ENCODE results near the gene SRPK2. TPM values are rescaled to one million over a fixed set of nuclear protein-coding genes. Genes with fewer than 3 reads are reported as not detected.

The SRPK2 gene
- polyA plus RNA-seq, 1 donor from 2014 or later, result 66.5 TPM

DNA sequence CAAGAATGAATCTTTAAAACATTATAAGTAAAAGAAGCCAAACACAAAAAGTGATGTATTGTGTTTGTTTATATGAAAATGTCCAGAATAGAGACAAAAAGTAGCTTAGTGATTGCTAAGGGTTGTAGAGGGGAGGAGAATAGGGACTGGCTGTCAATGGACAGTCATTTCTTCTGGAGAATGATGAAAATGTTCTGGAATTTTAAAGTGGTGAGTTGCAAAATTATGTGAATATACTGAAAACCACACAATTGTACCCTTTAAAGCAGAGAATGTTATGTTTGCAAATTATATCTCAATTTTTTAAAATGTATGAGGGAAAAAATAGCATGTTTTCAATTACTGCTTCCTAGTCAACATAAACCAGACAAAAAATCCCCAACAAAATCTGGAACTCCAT is 200.5 kb downstream of the SRPK2 start:
- Mint-ChIP-seq H3K4me3 (no peak overlapping the region), H3K36me3 (peaks cover 17% of the 10 kb centered on the region), H3K27ac (peak overlapping the region in 1 of 3 donors; percentile 18), H3K9me3 (no peaks in the 10 kb centered on the region), H3K27me3 (no peaks in the 10 kb centered on the region), H3K4me1 (peaks cover 37 to 38% (median 38%) of the 10 kb centered on the region in 3 donors)

DNA sequence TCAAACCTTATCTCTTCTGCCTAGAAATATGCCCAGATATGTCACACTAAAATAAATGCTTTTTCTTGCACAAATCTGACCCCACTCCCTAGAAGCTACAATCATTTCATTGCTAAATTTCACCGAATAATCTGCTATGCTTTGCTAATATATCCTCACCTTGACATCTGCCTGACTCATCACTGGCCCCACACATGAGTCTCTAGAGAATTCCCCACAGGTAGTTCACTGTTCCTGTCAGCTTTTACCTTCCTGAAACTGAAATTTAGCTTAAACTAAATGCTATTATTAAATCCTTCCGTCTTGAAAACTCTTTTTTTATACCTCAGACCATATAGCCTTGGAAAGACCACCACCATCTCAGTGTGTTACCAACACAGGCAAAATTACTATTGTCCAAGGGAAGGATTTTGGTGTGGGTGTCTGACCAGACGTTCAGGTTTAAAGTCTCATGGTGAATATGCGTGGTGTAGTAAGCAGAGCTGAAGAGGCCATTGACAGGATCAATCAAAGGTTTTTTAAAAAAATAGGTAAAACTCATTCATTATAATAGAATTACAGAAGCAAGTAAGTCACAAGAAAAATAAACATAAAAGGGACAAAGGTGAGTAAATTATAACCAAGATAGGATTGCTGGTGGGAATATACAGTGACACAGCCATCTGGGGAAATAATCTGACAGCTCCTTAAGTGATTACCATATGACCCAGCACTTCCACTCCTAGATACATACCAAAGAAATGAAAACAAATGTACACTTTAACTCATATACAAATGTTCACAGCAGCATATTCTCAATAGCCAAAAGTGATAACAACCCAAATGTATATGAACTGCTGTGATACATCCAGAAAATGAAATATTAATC is 201.2 kb downstream of the SRPK2 start:
- Mint-ChIP-seq H3K27ac (peak overlapping the region in 1 of 3 donors; percentile 78), H3K36me3 (peaks cover 10% of the 10 kb centered on the region), H3K27me3 (no peaks in the 10 kb centered on the region), H3K4me3 (no peak overlapping the region), H3K4me1 (peaks cover 30 to 35% (median 33%) of the 10 kb centered on the region in 3 donors), H3K9me3 (no peaks in the 10 kb centered on the region)

DNA sequence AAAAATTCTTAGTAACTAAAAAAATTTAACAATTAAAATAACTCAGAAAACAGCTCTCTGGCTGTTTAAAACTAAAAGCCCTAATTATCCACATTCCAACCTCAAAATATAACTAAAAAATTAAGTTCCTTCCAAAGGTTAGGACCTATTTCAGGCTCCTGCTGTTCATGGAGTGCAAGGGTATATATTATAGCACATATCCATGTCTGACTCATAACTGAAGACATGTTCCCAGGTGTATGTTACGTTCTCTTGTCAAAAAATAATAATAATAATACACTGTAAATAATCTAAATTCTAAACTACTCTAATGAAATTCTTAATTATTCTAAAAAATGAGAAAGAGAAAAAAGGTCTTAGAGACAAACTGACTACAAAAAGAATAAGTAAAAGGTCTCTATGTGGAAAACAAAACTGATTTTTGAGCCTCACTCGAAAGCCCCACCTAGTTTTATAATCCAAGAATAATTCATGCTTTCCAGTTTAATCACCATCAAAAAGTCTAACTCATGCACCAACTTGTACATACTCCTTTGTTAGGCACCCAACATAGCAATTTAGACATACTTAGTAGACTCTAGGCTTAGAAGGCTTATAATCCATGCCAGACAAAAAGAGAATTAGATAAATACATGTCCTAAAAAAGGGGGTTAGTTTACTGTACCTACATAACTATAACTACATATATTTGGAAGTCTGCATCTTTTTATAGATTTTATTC is 203.3 kb downstream of the SRPK2 start:
- peaks cover 30 to 33% (median 31%) of the 10 kb centered on the region in 3 donors for H3K4me1 Mint-ChIP-seq
- H3K9me3 Mint-ChIP-seq, result no peaks in the 10 kb centered on the region
- H3K27me3 Mint-ChIP-seq, result no peaks in the 10 kb centered on the region
- no peak overlapping the region for H3K4me3 Mint-ChIP-seq
- H3K36me3 Mint-ChIP-seq, result peaks cover 13% of the 10 kb centered on the region
- no peak overlapping the region for H3K27ac Mint-ChIP-seq

DNA sequence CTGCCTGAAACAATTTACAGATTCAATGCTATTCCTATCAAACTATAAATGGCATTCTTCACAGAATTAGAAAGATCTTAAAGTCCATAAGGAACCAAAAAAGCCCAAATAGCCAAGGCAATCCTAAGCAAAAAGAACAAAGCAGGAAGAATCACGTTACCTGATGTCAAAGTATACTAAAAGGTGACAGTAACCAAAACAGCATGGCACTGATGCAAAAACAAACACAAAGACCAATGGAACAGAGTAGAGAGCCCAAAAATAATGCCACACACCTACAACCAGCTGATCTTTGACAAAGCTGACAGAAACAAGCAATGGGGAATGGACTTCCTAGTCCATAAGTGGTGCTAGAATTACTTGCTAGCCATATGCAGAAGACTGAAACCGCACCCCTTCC is 208.7 kb downstream of the SRPK2 start:
- peaks cover 7% of the 10 kb centered on the region for H3K36me3 Mint-ChIP-seq
- peak overlapping the region in 1 of 4 donors; percentile 47 for H3K4me3 Mint-ChIP-seq
- peaks cover 0 to 4% (median 0%) of the 10 kb centered on the region in 3 donors for H3K9me3 Mint-ChIP-seq
- H3K27ac Mint-ChIP-seq, result no peak overlapping the region
- H3K27me3 Mint-ChIP-seq, result no peaks in the 10 kb centered on the region
- peaks cover 13 to 21% (median 15%) of the 10 kb centered on the region in 3 donors for H3K4me1 Mint-ChIP-seq

DNA sequence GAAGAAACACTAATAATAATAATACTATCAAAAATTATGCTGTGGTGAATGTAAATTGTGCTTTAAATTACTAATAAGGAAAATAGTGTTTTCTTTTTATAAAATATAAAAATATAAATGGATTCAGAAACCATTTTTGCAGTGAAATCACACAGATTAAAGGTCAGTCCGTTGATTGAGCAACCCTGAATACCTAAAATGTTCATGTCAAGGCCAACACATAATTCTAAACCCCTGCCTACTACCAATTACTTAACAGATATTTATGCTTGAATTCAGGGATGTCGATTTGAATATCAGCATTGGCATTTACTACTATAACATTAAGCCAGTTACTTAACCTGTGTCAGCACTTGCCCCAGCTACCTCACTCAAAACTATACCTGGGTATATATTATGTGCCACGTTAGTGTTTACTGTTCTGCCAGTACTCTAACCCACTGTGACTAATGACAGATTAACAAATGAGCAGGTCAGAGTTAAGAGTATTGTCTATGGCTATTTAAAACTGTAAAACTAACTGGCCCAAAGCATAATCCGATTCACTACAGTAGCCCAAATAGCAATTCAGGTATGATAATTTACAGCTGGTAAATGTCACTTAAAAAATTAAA is 209.7 kb downstream of the SRPK2 start:
- Mint-ChIP-seq H3K27ac (no peak overlapping the region), H3K27me3 (no peaks in the 10 kb centered on the region), H3K9me3 (peaks cover 0 to 4% (median 0%) of the 10 kb centered on the region in 3 donors), H3K4me3 (no peak overlapping the region), H3K4me1 (peaks cover 13 to 21% (median 20%) of the 10 kb centered on the region in 3 donors), H3K36me3 (peaks cover 7% of the 10 kb centered on the region)

DNA sequence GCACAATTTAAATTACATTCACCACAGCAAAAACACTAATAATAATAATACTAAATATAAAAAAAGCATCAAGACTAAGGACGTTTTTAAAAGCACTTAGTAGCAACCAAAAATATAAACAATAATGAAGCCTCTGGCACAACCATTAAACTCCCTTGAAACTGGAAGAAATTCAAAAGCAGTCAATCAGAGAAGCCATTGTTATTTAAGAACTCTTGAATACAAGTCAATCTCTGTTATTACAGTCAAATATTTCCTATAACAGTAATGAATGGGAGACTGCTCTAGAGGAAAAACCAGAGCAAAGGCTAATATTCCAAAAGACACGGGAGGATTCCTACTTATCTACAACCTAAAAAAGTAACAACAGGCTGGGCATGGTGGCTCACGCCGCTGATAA is 210.5 kb downstream of the SRPK2 start:
- Mint-ChIP-seq H3K27ac (no peak overlapping the region), H3K9me3 (peaks cover 0 to 4% (median 0%) of the 10 kb centered on the region in 3 donors), H3K27me3 (no peaks in the 10 kb centered on the region), H3K4me1 (peaks cover 17 to 23% (median 22%) of the 10 kb centered on the region in 3 donors), H3K4me3 (no peak overlapping the region), H3K36me3 (peaks cover 7% of the 10 kb centered on the region)

DNA sequence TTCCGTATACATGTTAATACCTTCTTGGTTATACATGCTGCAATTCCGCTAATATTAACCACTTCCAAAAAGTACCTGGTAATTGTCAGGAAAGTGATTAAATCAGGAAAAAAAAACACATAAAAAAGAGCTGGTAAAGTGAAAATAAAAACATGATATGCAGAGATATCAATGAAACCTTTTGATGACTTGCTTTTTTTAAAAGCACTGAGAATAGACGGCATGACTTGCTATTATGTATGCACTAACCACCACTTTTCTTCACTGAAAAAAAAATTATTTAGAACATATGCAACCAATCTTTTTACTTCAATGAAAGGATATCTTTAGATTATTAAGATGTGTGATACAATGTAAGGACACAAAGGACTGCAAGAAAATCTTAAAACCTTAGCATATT is 211.7 kb downstream of the SRPK2 start:
- H3K4me1 Mint-ChIP-seq, result peaks cover 20 to 27% (median 20%) of the 10 kb centered on the region in 3 donors
- no peak overlapping the region for H3K27ac Mint-ChIP-seq
- H3K4me3 Mint-ChIP-seq, result no peak overlapping the region
- no peaks in the 10 kb centered on the region for H3K27me3 Mint-ChIP-seq
- peaks cover 7% of the 10 kb centered on the region for H3K36me3 Mint-ChIP-seq
- H3K9me3 Mint-ChIP-seq, result peaks cover 0 to 4% (median 0%) of the 10 kb centered on the region in 3 donors

DNA sequence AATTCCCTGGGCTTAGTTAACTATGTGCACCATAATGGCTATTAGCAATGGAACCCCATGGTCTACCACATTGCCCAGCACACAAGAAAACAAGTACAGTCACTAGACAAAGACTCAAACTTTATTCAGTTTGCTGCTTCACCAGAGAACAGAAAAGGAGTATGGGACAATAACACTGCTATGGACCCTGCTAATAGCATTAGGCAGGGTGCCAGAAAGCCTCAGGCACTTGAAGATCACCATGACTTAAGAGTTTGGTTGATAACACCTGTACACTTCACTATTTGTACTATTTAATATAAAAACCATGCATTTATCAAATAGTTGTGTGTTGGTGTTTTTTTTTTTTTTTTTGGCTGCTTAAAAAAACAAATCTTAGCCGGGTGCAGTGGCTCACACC is 215.1 kb downstream of the SRPK2 start:
- Mint-ChIP-seq H3K9me3 (no peaks in the 10 kb centered on the region), H3K27ac (no peak overlapping the region), H3K4me1 (peaks cover 12 to 21% (median 14%) of the 10 kb centered on the region in 3 donors), H3K36me3 (no peaks in the 10 kb centered on the region), H3K27me3 (no peaks in the 10 kb centered on the region), H3K4me3 (no peak overlapping the region)

DNA sequence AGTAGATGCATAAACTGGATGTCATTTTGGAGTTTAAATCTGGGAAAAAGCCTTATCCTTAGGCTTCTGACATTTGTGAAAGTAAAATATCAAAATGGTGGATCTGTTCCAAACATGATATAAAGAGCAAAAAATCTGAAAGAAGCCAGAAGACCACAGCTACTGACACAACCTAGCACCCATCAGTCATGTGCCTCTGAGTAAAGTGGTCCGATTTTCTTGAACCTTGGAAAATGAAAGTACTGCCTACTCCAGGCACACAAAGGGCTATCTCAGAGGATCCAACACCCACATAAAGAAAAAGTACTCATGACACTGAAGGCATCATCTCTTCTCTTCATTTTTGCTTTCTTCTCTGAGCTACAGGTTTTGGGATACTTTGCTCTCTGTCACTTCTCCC is 224.0 kb downstream of the SRPK2 start:
- Mint-ChIP-seq H3K27ac (no peak overlapping the region), H3K4me1 (peaks cover 2 to 3% (median 2%) of the 10 kb centered on the region in 3 donors), H3K27me3 (no peaks in the 10 kb centered on the region), H3K36me3 (peaks cover 14% of the 10 kb centered on the region), H3K4me3 (no peak overlapping the region), H3K9me3 (no peaks in the 10 kb centered on the region)

DNA sequence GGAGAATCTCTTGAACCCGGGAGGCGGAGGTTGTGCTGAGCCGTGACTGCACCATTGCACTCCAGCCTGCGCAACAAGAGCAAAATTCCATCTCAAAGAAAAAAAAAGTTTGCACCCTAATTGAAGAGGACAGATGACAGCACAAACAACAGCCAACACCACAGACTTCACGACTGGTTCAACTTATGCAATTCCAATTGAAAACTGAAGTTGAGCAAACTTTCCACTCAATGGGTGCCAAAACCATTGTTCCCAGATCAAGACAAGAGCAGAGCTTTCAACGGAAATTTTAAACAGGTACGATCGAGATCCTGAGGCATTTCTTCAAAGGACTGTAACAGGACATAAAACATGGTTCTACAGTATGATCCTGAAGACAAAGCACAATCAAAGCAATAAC is 225.0 kb downstream of the SRPK2 start:
- peaks cover 2 to 3% (median 2%) of the 10 kb centered on the region in 3 donors for H3K4me1 Mint-ChIP-seq
- H3K27ac Mint-ChIP-seq, result peak overlapping the region in 1 of 3 donors; percentile 29
- no peak overlapping the region for H3K4me3 Mint-ChIP-seq
- peaks cover 17% of the 10 kb centered on the region for H3K36me3 Mint-ChIP-seq
- H3K9me3 Mint-ChIP-seq, result no peaks in the 10 kb centered on the region
- H3K27me3 Mint-ChIP-seq, result no peaks in the 10 kb centered on the region

DNA sequence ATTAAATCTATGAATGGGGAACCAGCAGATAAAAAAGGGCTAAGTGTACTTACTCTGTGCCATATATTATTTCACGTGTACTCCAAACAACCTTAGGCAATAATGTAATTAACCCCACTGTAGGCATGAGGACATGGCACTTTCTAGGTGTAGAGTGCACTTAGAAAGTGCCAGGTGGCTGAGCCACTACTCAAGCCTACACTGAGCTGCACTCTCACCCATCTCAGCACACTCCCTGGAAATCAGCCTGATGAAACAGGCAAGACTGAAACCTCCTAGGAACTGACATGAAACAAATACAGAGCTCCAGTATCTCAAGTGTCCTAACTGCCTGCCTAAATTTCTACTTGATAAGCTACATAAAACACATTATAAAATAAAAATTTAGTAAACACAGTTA is 227.4 kb downstream of the SRPK2 start:
- peaks cover 2 to 4% (median 4%) of the 10 kb centered on the region in 3 donors for H3K4me1 Mint-ChIP-seq
- no peak overlapping the region for H3K4me3 Mint-ChIP-seq
- H3K9me3 Mint-ChIP-seq, result no peaks in the 10 kb centered on the region
- H3K27ac Mint-ChIP-seq, result no peak overlapping the region
- H3K27me3 Mint-ChIP-seq, result no peaks in the 10 kb centered on the region
- H3K36me3 Mint-ChIP-seq, result peaks cover 14% of the 10 kb centered on the region

DNA sequence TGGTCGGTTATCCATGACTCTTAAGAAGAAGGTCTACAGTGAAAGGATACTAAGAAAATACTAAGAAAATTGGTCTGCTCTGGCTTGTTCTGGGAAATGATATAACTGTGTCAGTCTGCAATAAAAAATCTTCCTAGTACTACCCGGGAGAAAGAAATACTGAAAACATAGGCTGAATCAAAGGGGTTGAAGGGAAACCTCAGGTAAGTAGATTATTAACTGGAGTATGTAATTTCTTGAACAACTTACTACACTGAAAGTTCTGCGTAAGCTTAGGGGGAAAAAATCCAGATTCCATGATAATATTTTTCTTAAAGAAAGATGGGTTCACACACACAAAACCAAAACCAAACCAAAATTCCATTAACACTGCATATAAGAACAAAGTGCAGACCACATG is 231.4 kb downstream of the SRPK2 start:
- no peaks in the 10 kb centered on the region for H3K9me3 Mint-ChIP-seq
- no peaks in the 10 kb centered on the region for H3K27me3 Mint-ChIP-seq
- peaks cover 0 to 12% (median 4%) of the 10 kb centered on the region in 3 donors for H3K4me1 Mint-ChIP-seq
- H3K4me3 Mint-ChIP-seq, result no peak overlapping the region
- H3K27ac Mint-ChIP-seq, result peak overlapping the region in 1 of 3 donors; percentile 14
- H3K36me3 Mint-ChIP-seq, result peaks cover 3% of the 10 kb centered on the region

DNA sequence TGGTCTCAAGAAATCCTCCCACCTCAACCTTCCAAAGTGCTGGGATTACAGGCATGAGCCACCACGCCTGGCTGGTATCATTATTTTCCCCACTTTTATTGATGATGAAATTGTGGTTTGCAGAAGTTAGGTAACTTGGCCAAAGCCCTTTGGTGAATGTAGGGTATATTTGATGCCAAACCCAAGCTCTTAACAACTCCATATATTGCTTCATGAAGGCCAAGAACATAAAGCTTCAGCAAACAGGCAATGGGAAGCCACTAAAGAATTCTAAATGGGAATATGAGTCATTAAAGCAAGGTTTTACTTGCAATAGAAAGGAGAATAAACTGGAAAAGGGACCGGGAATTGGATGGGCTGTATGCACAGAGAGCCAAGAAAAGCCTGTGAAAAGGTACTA is 232.0 kb downstream of the SRPK2 start:
- H3K4me1 Mint-ChIP-seq, result peaks cover 0 to 12% (median 4%) of the 10 kb centered on the region in 3 donors
- H3K36me3 Mint-ChIP-seq, result peaks cover 3% of the 10 kb centered on the region
- no peak overlapping the region for H3K4me3 Mint-ChIP-seq

DNA sequence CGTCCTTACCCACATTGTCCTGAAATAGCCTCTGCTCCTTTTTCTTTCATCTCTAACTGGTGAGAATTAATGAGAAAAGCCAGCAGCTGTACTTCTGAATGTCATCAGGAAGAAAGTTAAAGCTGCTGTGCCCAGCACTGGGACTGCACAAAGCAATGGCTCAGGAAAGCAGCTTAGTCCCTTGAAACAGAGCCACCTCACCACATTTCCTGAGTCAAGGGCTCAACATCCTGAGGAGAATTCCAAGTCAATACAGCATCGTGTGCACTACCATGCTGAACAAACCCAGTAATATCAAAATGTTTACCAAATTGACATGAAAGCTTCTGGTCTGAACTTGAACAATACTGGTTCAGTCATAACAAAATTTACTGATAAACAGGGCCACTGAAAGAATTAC is 234.6 kb downstream of the SRPK2 start:
- H3K27me3 Mint-ChIP-seq, result no peaks in the 10 kb centered on the region
- H3K4me1 Mint-ChIP-seq, result peaks cover 0 to 12% (median 2%) of the 10 kb centered on the region in 3 donors
- peak overlapping the region; percentile 12 to 61 (median 27) for H3K27ac Mint-ChIP-seq
- H3K36me3 Mint-ChIP-seq, result peaks cover 6% of the 10 kb centered on the region
- H3K4me3 Mint-ChIP-seq, result no peak overlapping the region
- no peaks in the 10 kb centered on the region for H3K9me3 Mint-ChIP-seq

More for the DNA sequence above, 232.0 kb downstream of the SRPK2 start:
- no peak overlapping the region for H3K27ac Mint-ChIP-seq
- no peaks in the 10 kb centered on the region for H3K9me3 Mint-ChIP-seq
- H3K27me3 Mint-ChIP-seq, result no peaks in the 10 kb centered on the region

DNA sequence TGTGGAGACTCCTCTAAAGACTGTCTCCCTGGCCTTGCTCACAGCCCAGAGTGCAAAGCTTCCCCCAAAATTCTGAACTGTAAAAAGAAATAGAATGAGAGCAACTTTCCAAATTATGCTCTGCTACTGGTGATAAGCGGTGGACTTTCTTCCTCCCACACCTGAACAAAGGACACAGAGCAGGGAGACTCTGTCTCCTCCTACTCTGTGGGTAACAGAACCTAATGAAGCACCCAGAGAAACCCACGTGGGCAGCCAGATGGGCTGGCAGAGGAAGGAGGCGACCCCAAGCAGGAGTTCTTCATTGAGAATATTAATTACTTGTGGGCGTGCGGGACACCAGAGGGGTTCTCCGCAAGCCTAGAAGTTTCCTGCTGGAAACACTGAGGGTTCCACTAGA is 235.2 kb downstream of the SRPK2 start:
- Mint-ChIP-seq H3K4me1 (peaks cover 0 to 12% (median 2%) of the 10 kb centered on the region in 3 donors), H3K4me3 (no peak overlapping the region), H3K27ac (peak overlapping the region in 1 of 3 donors; percentile 12), H3K36me3 (peaks cover 4% of the 10 kb centered on the region), H3K9me3 (no peaks in the 10 kb centered on the region), H3K27me3 (no peaks in the 10 kb centered on the region)
